ENCODE data around the gene PACS2.

The PACS2 gene

DNA sequence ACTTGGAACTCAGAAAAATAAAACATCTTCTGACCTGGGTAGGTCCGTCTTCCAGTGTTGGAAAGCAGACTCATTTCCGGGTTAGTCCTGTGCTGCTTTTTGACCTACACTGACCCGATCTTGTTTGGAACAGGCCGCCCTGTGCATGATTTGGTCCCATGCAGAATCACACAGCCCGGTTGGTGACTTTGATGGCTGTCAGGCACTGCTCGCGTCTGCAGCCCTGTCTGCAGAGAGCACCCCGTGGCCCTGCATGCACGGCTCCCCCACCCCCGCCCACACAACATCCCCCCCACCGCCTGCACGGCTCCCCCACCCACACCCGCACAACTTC, 31.6 kb downstream of the PACS2 start:
- Histone ChIP-seq H3K27me3 (ENCODE audit: insufficient read depth, low read length) (no peaks in the 10 kb centered on the region), H3K4me1 (ENCODE audit: control insufficient read depth, insufficient read depth, low read length, unreplicated experiment) (no peaks in the 10 kb centered on the region), H3K27ac (ENCODE audit: low read depth, low read length) (no peak overlapping the region), H3K36me3 (ENCODE audit: insufficient read depth, low read length) (no peaks in the 10 kb centered on the region), H2AFZ (ENCODE audit: low read length, unreplicated experiment) (no peak overlapping the region), H3K4me3 (ENCODE audit: low read depth, low read length) (no peak overlapping the region), H3K79me2 (ENCODE audit: control insufficient read depth, insufficient read depth, low read length, unreplicated experiment) (peaks cover 2% of the 10 kb centered on the region)

DNA sequence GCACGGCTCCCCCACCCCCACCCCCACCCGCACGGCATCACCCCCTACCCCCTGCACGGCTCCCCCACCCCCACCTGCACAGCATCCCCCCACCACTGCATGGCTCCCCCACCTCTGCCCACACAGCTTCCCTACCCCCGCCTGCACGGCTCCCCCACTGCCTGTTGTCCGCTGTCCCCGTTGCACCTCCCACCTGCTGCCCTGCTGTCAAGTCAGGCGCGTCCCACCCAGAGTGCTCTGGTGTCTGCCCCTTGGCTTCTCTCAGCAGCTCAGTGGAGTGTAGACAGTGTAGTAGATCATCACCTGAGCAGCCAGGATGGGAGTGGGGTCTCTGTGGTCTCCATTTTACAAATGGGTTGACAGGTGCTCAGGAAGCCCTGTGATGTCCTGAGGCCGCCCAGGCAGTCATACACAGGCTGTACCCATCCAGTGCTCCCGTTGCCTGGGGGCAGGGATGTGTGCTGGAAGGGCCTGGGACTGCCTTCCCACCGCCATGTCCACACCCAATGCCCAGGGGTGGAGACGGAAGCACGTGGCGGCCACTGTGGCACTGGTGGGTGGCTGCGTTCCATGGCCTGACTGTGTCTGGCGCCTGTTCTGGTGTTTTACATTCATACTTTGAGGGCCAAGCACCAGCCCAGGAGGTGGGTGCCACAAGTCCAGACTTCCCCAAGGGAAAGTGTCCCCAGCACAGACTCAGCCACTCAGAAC, 32.5 kb downstream of the PACS2 start:
- Histone ChIP-seq H3K4me1 (ENCODE audit: control insufficient read depth, insufficient read depth, low read length, unreplicated experiment) (no peaks in the 10 kb centered on the region), H2AFZ (ENCODE audit: low read length, unreplicated experiment) (no peak overlapping the region), H3K79me2 (ENCODE audit: control insufficient read depth, insufficient read depth, low read length, unreplicated experiment) (peaks cover 2% of the 10 kb centered on the region), H3K27ac (ENCODE audit: low read depth, low read length) (no peak overlapping the region), H3K27me3 (ENCODE audit: insufficient read depth, low read length) (no peaks in the 10 kb centered on the region), H3K36me3 (ENCODE audit: insufficient read depth, low read length) (no peaks in the 10 kb centered on the region), H3K4me3 (ENCODE audit: low read depth, low read length) (no peak overlapping the region)

DNA sequence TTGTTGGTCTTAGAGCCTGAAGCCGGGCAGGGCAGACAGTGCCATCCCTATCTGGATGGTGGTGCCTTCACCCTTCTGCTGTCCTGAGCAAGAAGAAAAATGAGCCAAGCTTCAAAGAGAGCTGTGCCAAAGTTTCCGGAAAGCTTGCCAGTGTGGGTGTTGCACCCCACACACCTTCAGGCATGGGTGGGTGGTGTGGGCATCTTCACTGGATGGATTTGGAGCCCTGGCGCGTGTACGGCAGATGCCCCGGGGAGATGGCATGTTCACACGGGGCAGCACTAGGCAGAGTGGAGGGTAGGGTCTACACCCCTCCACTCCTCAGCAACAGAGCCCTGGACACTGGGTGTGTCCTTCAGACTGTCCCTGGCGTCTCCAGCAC, 33.0 kb downstream of the PACS2 start:
- no peaks in the 10 kb centered on the region for H3K36me3 ChIP-seq (ENCODE audit: insufficient read depth, low read length)
- no peaks in the 10 kb centered on the region for H3K27me3 ChIP-seq (ENCODE audit: insufficient read depth, low read length)
- H3K27ac ChIP-seq (ENCODE audit: low read depth, low read length): no peak overlapping the region
- peaks cover 2% of the 10 kb centered on the region for H3K79me2 ChIP-seq (ENCODE audit: control insufficient read depth, insufficient read depth, low read length, unreplicated experiment)
- H3K4me3 ChIP-seq (ENCODE audit: low read depth, low read length): no peak overlapping the region
- H3K4me1 ChIP-seq (ENCODE audit: control insufficient read depth, insufficient read depth, low read length, unreplicated experiment): no peaks in the 10 kb centered on the region
- H2AFZ ChIP-seq (ENCODE audit: low read length, unreplicated experiment): no peak overlapping the region

DNA sequence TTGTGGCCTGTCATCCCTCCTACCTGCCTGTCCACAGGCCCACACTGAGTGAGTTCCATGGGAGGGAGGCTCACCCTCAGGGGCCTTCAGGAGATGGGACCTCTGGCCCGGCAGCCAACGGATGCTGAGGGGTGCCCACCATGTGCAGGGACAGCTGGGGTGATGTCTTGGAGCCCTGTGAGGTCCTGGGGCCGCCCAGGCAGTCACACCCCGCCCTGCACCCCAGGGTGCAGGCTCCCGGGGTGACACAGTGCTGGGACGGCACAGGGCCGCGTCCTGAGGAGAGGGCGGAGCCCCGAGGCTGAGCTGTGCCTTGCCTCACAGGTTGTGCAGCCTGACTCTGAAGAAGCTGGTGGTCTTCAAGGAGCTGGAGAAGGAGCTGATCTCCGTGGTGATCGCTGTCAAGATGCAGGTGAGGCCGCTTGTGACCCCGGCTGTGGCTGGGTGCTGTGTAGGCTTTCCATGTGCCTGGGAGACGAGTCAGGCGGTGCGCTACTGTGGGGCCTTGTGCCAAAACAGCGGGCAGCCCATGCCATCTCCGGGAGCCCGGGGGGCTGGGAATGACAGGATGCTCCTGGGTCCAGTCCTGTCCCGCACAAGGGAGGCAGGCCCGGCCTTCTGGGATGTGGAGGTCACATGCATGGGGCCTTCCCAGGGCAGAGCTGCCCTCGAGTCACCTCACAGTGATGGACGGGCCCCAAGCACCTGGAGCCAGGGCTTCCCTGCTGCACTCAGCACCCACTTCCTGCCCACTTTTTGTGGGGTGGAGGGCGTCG, 33.8 kb downstream of the PACS2 start:
- no peak overlapping the region for H2AFZ ChIP-seq (ENCODE audit: low read length, unreplicated experiment)
- H3K36me3 ChIP-seq (ENCODE audit: insufficient read depth, low read length): no peaks in the 10 kb centered on the region
- H3K4me3 ChIP-seq (ENCODE audit: low read depth, low read length): no peak overlapping the region
- no peaks in the 10 kb centered on the region for H3K27me3 ChIP-seq (ENCODE audit: insufficient read depth, low read length)
- no peaks in the 10 kb centered on the region for H3K79me2 ChIP-seq (ENCODE audit: control insufficient read depth, insufficient read depth, low read length, unreplicated experiment)
- H3K4me1 ChIP-seq (ENCODE audit: control insufficient read depth, insufficient read depth, low read length, unreplicated experiment): no peaks in the 10 kb centered on the region
- no peak overlapping the region for H3K27ac ChIP-seq (ENCODE audit: low read depth, low read length)

DNA sequence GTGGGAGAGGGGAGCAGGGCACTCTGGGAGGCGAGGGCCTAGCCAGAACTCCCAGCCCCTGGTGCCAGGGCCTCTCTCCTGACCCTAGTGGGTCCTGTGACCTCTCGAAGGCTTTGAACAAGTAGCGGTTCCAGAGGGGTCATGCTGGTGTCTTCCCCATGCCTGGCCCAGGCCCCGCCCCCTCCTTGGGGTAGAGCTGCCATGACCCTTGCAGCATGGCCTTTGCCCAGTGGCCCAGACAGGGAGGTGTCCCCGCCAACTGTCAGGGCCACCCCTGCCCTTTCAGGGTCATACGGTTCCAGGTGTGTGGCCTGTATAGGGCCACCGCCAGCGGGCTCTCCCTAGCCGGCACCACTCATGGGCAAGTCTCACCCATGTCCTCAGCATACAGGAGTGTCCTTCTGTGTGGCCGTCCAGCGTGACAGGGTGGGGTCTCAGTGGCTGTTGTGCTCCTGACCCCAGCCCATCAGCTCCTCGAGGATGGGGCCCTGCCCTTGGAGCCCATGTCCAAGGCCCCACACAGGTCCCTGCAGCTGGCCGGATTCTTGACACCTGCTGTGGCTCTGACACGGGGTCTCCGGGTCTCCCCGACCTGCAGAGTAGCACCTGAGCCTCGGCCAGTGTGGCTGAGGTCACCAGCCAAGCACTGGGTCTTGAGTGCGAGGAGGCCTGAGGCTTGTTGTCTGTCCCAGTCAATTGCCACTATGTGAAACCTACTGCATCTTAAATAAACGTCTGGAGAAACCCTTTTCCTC, 34.6 kb downstream of the PACS2 start:
- Histone ChIP-seq H3K4me3 (ENCODE audit: low read depth, low read length) (no peak overlapping the region), H2AFZ (ENCODE audit: low read length, unreplicated experiment) (no peak overlapping the region), H3K27me3 (ENCODE audit: insufficient read depth, low read length) (no peaks in the 10 kb centered on the region), H3K27ac (ENCODE audit: low read depth, low read length) (no peak overlapping the region), H3K79me2 (ENCODE audit: control insufficient read depth, insufficient read depth, low read length, unreplicated experiment) (no peaks in the 10 kb centered on the region), H3K36me3 (ENCODE audit: insufficient read depth, low read length) (no peaks in the 10 kb centered on the region), H3K4me1 (ENCODE audit: control insufficient read depth, insufficient read depth, low read length, unreplicated experiment) (no peaks in the 10 kb centered on the region)

DNA sequence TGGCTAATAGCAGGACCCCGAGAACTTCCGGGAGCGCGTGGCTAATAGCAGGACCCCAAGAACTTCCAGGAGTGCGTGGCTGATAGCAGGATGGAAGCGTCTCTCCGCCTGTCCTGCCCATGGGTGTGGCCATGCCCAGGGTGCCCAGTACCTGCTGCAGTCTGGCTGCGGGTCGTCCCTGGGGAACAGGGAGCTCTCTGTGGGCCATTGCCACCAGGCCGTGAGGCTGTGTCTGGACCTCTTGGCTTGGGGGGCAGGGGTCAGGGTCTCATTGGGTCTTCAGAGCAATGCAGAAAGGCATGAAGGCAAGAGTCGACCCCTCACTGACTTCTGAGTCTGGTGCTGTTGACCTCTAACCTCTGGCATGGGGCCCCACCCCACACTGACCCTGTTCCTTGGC, 35.4 kb downstream of the PACS2 start:
- Histone ChIP-seq H3K4me1 (ENCODE audit: control insufficient read depth, insufficient read depth, low read length, unreplicated experiment) (no peaks in the 10 kb centered on the region), H3K4me3 (ENCODE audit: low read depth, low read length) (no peak overlapping the region)

DNA sequence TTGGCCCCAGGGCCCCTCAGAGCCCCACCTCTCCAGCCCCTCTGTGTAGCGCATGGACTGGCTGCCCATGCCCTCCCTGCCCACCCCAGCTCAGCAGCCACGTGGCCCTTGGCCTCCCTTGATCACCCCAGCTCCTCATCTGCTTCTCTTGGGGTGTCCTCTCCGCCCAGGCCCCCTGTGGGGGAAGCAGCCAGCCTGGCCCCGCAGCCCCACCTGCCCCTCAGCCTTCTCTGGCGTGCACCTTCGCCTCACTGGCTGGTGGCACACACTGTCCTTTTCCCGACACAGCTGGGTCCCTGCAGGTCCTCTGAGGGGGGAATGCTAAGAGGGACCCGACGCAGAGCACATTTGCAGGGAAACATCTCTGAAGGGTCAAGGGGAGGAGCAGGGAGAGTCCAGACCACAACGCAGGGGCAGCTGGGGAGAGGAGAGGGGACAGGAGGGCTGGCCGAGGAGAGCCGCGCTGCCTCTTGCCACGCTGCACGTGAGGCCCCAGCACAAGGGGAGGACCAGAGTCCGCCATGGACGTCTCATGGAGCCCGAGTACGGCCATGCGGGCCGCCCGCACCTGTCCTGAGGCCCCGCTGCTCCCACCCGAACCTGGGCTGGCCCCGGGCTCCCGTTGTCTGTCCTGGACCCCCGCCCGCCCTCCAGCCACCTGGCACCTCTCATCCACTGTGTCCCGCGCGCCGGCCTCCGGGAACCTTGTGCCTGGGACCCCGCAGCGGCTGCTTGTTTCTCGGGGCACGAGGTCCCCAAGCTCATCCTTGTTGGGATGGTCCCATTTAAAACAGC, 36.1 kb downstream of the PACS2 start:
- Histone ChIP-seq H3K27me3 (ENCODE audit: insufficient read depth, low read length) (no peaks in the 10 kb centered on the region), H3K27ac (ENCODE audit: low read depth, low read length) (no peak overlapping the region), H3K4me3 (ENCODE audit: low read depth, low read length) (no peak overlapping the region), H3K4me1 (ENCODE audit: control insufficient read depth, insufficient read depth, low read length, unreplicated experiment) (no peaks in the 10 kb centered on the region), H2AFZ (ENCODE audit: low read length, unreplicated experiment) (no peak overlapping the region), H3K79me2 (ENCODE audit: control insufficient read depth, insufficient read depth, low read length, unreplicated experiment) (no peaks in the 10 kb centered on the region), H3K36me3 (ENCODE audit: insufficient read depth, low read length) (no peaks in the 10 kb centered on the region)

More for the DNA sequence above, 35.4 kb downstream of the PACS2 start:
- Histone ChIP-seq H3K27me3 (ENCODE audit: insufficient read depth, low read length) (no peaks in the 10 kb centered on the region), H2AFZ (ENCODE audit: low read length, unreplicated experiment) (no peak overlapping the region), H3K27ac (ENCODE audit: low read depth, low read length) (no peak overlapping the region), H3K79me2 (ENCODE audit: control insufficient read depth, insufficient read depth, low read length, unreplicated experiment) (no peaks in the 10 kb centered on the region), H3K36me3 (ENCODE audit: insufficient read depth, low read length) (no peaks in the 10 kb centered on the region)

DNA sequence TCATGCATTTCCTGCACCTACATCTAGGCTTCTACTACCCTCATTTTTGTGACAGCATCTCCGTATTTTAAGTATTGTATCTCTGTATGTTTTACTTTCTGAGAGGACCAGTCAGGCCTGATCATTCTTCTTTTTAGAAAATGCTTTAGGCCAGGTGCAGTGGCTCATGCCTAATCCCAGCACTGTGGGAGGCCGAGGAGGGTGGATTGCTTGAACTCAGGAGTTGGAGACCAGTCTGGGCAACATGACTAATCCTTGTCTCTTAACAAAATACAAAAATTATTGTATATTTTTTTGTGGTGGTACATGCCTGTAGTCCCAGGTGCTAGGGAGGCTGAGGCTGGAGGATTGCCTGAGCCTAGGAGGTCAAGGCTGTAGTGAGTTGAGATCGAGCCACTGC, 36.9 kb downstream of the PACS2 start:
- H3K36me3 ChIP-seq (ENCODE audit: insufficient read depth, low read length): no peaks in the 10 kb centered on the region
- no peaks in the 10 kb centered on the region for H3K79me2 ChIP-seq (ENCODE audit: control insufficient read depth, insufficient read depth, low read length, unreplicated experiment)
- H2AFZ ChIP-seq (ENCODE audit: low read length, unreplicated experiment): no peak overlapping the region
- no peak overlapping the region for H3K27ac ChIP-seq (ENCODE audit: low read depth, low read length)
- H3K4me3 ChIP-seq (ENCODE audit: low read depth, low read length): no peak overlapping the region
- no peaks in the 10 kb centered on the region for H3K27me3 ChIP-seq (ENCODE audit: insufficient read depth, low read length)
- H3K4me1 ChIP-seq (ENCODE audit: control insufficient read depth, insufficient read depth, low read length, unreplicated experiment): no peaks in the 10 kb centered on the region

DNA sequence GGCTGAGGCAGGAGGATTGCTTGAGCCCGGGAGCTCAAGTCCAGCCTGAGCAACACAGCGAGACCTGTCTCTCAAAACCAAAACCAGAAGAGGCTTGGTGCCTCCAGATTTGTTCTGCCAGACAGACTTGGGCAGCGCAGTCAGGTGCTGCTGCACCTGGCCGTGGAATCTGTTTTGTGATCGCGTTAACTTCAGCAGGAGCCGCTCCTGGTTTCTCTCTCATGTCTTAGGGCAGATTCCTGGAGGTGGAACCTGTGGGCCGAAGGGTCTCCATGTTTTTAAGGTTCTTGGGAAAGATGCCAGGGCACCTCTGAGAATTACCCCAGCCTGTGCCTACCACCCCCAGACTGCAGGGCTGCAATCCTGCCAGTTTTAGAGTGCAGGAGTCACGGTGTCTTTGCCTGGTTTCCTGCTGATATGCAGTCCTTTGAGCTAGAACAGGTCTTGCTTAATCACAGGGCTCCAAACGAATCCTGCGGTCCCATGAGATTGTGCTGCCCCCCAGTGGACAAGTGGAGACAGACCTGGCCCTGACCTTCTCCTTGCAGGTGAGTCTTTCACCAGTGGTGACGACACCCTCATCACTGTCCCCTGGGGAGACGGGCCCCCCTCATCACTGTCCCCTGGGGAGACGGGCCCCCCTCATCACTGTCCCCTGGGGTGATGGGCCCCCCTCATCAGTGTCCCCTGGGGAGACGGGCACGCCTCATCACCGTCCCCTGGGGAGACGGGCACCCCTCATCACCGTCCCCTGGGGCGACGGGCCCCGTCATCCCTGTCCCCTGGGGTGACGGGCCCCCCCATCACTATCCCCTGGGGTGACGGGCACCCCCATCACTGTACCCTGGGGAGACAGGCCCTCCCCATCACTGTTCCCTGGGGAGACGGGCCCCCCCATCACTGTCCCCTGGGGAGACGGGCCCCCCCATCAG, 37.6 kb downstream of the PACS2 start:
- Histone ChIP-seq H3K27ac (ENCODE audit: low read depth, low read length) (no peak overlapping the region), H3K4me1 (ENCODE audit: control insufficient read depth, insufficient read depth, low read length, unreplicated experiment) (no peaks in the 10 kb centered on the region), H3K27me3 (ENCODE audit: insufficient read depth, low read length) (no peaks in the 10 kb centered on the region), H2AFZ (ENCODE audit: low read length, unreplicated experiment) (no peak overlapping the region), H3K79me2 (ENCODE audit: control insufficient read depth, insufficient read depth, low read length, unreplicated experiment) (no peaks in the 10 kb centered on the region), H3K4me3 (ENCODE audit: low read depth, low read length) (no peak overlapping the region), H3K36me3 (ENCODE audit: insufficient read depth, low read length) (no peaks in the 10 kb centered on the region)
